PC-3 (cell line): ENCODE results near the gene GDI2. TPM values are rescaled to one million over a fixed set of nuclear protein-coding genes. Genes with fewer than 3 reads are reported as not detected.

Experiments used
- ATAC-seq: fragments of 200-7000 bp; cut with Tn5 transposase; 2 replicates; pipeline ENCODE4 v1.9.1; 2020; ENCODE audit warnings: mild to moderate bottlenecking, moderate library complexity
- BruUV-seq: library from RNA; stranded (reverse); fragments of 400-500 nt; replicated peaks from 2 replicates; lab custom pipeline; 2021; lab: Mats Ljungman, UMichigan
- CTCF ChIA-PET: fragments of 300-600 bp; sonication (Branson Sonifier 250); formaldehyde crosslinking; loops from one replicate; lab custom pipeline; 2022; ENCODE audit warnings: antibody characterized with exemption; lab: Charles Lee
- POLR2A ChIA-PET: fragments of 300-600 bp; sonication (Branson Sonifier 250); formaldehyde crosslinking; loops from one replicate; lab custom pipeline; 2022; ENCODE audit warnings: antibody characterized with exemption; ENCODE audit not compliant: unreplicated experiment; lab: Charles Lee
- DNase-seq: peaks from one replicate; pipeline ENCODE4 v3.0.0-alpha.2; 2015
- H2AFZ ChIP-seq: fragments of 300-600 bp; sonication (generic); 2 replicates; pipeline ENCODE4 v1.6.0; 2016; ENCODE audit warnings: antibody characterized with exemption, low read length
- H3F3A ChIP-seq: fragments of 300-600 bp; sonication (generic); one replicate; pipeline ENCODE4 v1.6.0; 2017; ENCODE audit warnings: antibody characterized with exemption, low read length, control low read depth, mild to moderate bottlenecking; ENCODE audit not compliant: unreplicated experiment
- H3K27ac ChIP-seq: fragments of 300-600 bp; sonication (generic); 2 replicates; pipeline ENCODE4 v1.5.1; 2016; ENCODE audit warnings: mild to moderate bottlenecking, low read length
- H3K27me3 ChIP-seq: fragments of 300-600 bp; sonication (generic); 2 replicates; pipeline ENCODE4 v1.6.1; 2016; ENCODE audit warnings: low read length, mixed read lengths
- H3K36me3 ChIP-seq: fragments of 300-600 bp; sonication (generic); 2 replicates; pipeline ENCODE4 v1.6.1; 2016; ENCODE audit warnings: low read depth, mixed run types, low read length, mixed read lengths
- H3K4me1 ChIP-seq: fragments of 300-600 bp; sonication (generic); 2 replicates; pipeline ENCODE4 v1.5.1; 2016; ENCODE audit warnings: low read length; ENCODE audit not compliant: insufficient read depth
- H3K4me2 ChIP-seq: fragments of 300-600 bp; sonication (generic); 2 replicates; pipeline ENCODE4 v1.6.0; 2016; ENCODE audit warnings: low read length
- H3K4me3 ChIP-seq: fragments of 300-600 bp; sonication (generic); 2 replicates; pipeline ENCODE4 v1.5.1; 2016; ENCODE audit warnings: mild to moderate bottlenecking, low read length, mixed read lengths
- H3K79me2 ChIP-seq: fragments of 300-600 bp; sonication (generic); 2 replicates; pipeline ENCODE4 v1.6.1; 2017; ENCODE audit warnings: low read length, mixed read lengths
- H3K9ac ChIP-seq: fragments of 300-600 bp; sonication (generic); 2 replicates; pipeline ENCODE4 v1.6.0; 2016; ENCODE audit warnings: mild to moderate bottlenecking, low read length
- H3K9me2 ChIP-seq: fragments of 300-600 bp; sonication (generic); replicated peaks from 2 replicates; pipeline ENCODE4 v1.6.1; 2016; ENCODE audit warnings: mixed run types, low read length, mixed read lengths
- H3K9me3 ChIP-seq: fragments of 300-600 bp; sonication (generic); 2 replicates; pipeline ENCODE4 v1.6.1; 2016; ENCODE audit warnings: low read length, mixed read lengths
- H4K20me1 ChIP-seq: fragments of 300-600 bp; sonication (generic); 2 replicates; pipeline ENCODE4 v1.6.1; 2016; ENCODE audit warnings: low read length, mixed read lengths
- CTCF ChIP-seq: fragments of 300-600 bp; sonication (generic); conservative IDR thresholded peaks from 2 replicates; pipeline ENCODE4 v1.5.1; 2017; ENCODE audit warnings: antibody characterized with exemption, low read depth, mild to moderate bottlenecking, low read length
- EZH2 ChIP-seq: fragments of 300-600 bp; sonication (generic); IDR thresholded peaks from one replicate; pipeline ENCODE4 v1.6.1; 2017; ENCODE audit warnings: antibody characterized with exemption, mild to moderate bottlenecking, low read length; ENCODE audit not compliant: unreplicated experiment
- EZH2phosphoT487 ChIP-seq: fragments of 300-600 bp; sonication (generic); IDR thresholded peaks from 2 replicates; pipeline ENCODE4 v1.6.1; 2018; ENCODE audit warnings: mild to moderate bottlenecking, antibody characterized with exemption, low read length, borderline replicate concordance
- intact Hi-C: fragments of 100-400 bp; cut with micrococcal nuclease; formaldehyde crosslinking; loops from 2 replicates; pipeline ENCODE4 v1.9.0; 2023
- total RNA-seq: library from RNA; depleted of rRNA; stranded (reverse); fragments of >200 nt; gene quantifications from 2 replicates; pipeline ENCODE4 v1.2.3, GENCODE V29; 2014

GDI2 gene
- total RNA-seq, 1 experiment from 2014 or later, result 122 TPM

GRCh38 chr10:5741276-5741675 is 72.0 kb downstream of the GDI2 start:
- H3K36me3 ChIP-seq, result peaks cover 9% of the 10 kb centered on the region
- ChIA-PET POLR2A (no interaction called here), CTCF (no interaction called here)

DNA sequence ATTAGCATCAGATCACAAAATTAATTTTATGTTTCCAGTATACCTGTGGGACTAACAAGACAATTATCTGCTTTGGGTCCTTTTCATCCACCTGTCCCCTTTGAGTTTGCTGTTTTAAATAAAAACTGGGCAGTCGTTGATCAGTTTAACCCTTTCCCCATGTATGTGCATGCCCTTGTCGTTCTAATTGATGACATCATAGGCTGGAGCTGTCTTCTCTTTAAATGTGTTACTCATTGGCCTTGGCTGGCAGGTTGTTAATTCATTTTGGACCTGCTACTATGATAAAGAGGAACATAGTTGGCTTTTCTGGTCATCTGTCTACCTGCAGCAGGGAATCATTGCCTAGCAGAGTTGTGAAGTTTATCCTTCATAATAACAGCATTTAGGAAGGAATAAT is 74.8 kb downstream of the GDI2 start:
- Histone ChIP-seq H3K4me1 (no peaks in the 10 kb centered on the region), H3K9me3 (no peaks in the 10 kb centered on the region), H3K79me2 (no peaks in the 10 kb centered on the region), H3K4me2 (no peak overlapping the region), H3K27ac (no peak overlapping the region), H4K20me1 (no peaks in the 10 kb centered on the region), H3K9me2 (no peaks in the 10 kb centered on the region), H3K9ac (no peak overlapping the region), H3K27me3 (no peaks in the 10 kb centered on the region), H3F3A (no peaks in the 10 kb centered on the region), H3K4me3 (no peak overlapping the region), H3K36me3 (peaks cover 6% of the 10 kb centered on the region; the same call in 1 of the 2 replicates), H2AFZ (no peak overlapping the region)
- ChIA-PET POLR2A (no interaction called here), CTCF (no interaction called here)
- no TSS peak for BruUV-seq
- DNase-seq, result no peak
- intact Hi-C loops, result no loop called here
- TF ChIP-seq EZH2, result no peak
- no peak for TF ChIP-seq CTCF
- TF ChIP-seq EZH2phosphoT487, result no peak
- ATAC-seq, result no peak

More at GRCh38 chr10:5741276-5741675, 72.0 kb downstream of the GDI2 start:
- DNase-seq (no peak), ATAC-seq (no peak)
- no peaks in the 10 kb centered on the region for H3K9me2 ChIP-seq
- H4K20me1 ChIP-seq, result no peaks in the 10 kb centered on the region
- no TSS peak for BruUV-seq
- no peak overlapping the region for H3K4me3 ChIP-seq
- H3K9me3 ChIP-seq, result no peaks in the 10 kb centered on the region
- no peaks in the 10 kb centered on the region for H3K79me2 ChIP-seq
- H2AFZ ChIP-seq, result no peak overlapping the region
- no peak overlapping the region for H3K27ac ChIP-seq
- TF ChIP-seq EZH2phosphoT487 (no peak), CTCF (no peak), EZH2 (no peak)
- H3K9ac ChIP-seq, result no peak overlapping the region
- H3K27me3 ChIP-seq, result no peaks in the 10 kb centered on the region
- H3K4me2 ChIP-seq, result no peak overlapping the region
- H3K4me1 ChIP-seq, result no peaks in the 10 kb centered on the region
- intact Hi-C loops, result no loop called here
- no peaks in the 10 kb centered on the region for H3F3A ChIP-seq

- intact Hi-C loops, result no loop called here
- Histone ChIP-seq H3K27me3 (no peaks in the 10 kb centered on the region), H3K4me1 (no peaks in the 10 kb centered on the region), H3K27ac (no peak overlapping the region), H2AFZ (no peak overlapping the region), H3F3A (no peaks in the 10 kb centered on the region), H3K9me3 (no peaks in the 10 kb centered on the region), H3K9me2 (no peaks in the 10 kb centered on the region), H3K9ac (no peak overlapping the region), H3K4me2 (no peak overlapping the region), H4K20me1 (no peaks in the 10 kb centered on the region), H3K36me3 (peaks cover 5% of the 10 kb centered on the region; the same call in 1 of the 2 replicates), H3K4me3 (no peak overlapping the region), H3K79me2 (no peaks in the 10 kb centered on the region)
- ChIA-PET POLR2A (no interaction called here), CTCF (no interaction called here)
- no TSS peak for BruUV-seq
- DNase-seq (no peak), ATAC-seq (no peak)
- no peak for TF ChIP-seq EZH2phosphoT487
- no peak for TF ChIP-seq CTCF
- no peak for TF ChIP-seq EZH2
These were observed 75.9 kb downstream of the GDI2 start for GRCh38 chr10:5737352-5737751.
